Activated gamma-delta T cell treated with Interleukin-2 at 50 U/mL for 16 hours (primary cell): ENCODE results near the gene C12orf56.

Experiments used
- DNase-seq: peaks from one replicate; pipeline ENCODE4 v3.0.0-alpha.2; 2020

Gene C12orf56

GRCh38 chr12:64390275-64390851 lies at the start of gene C12orf56:
Gene C12orf56 (minus strand): TSS chr12:64390758. CDS start chr12:64390565, 193 bp downstream.
- DNase-seq: no peak

GRCh38 chr12:64440100-64440499 lies 49.5 kb upstream of the C12orf56 start:
- DNase-seq: no peak

- no peak for DNase-seq
These were observed 43.4 kb upstream of the C12orf56 start for GRCh38 chr12:64433915-64434314.

- no peak for DNase-seq
These were observed 41.2 kb upstream of the C12orf56 start for GRCh38 chr12:64431791-64432190.

- no peak for DNase-seq
These were observed 40.3 kb upstream of the C12orf56 start for GRCh38 chr12:64430886-64431285.

- no peak for DNase-seq
These were observed 38.4 kb upstream of the C12orf56 start for GRCh38 chr12:64428956-64429355.

GRCh38 chr12:64427988-64428387 lies 37.4 kb upstream of the C12orf56 start:
- DNase-seq: no peak

GRCh38 chr12:64419696-64420095 lies 29.1 kb upstream of the C12orf56 start:
- no peak for DNase-seq

- DNase-seq: no peak
These were observed 27.7 kb upstream of the C12orf56 start for GRCh38 chr12:64418209-64418608.

- DNase-seq: no peak
These were observed 23.3 kb upstream of the C12orf56 start for GRCh38 chr12:64413884-64414283.

GRCh38 chr12:64412459-64412858 lies 21.9 kb upstream of the C12orf56 start:
- DNase-seq: no peak

- no peak for DNase-seq
These were observed 20.9 kb upstream of the C12orf56 start for GRCh38 chr12:64411427-64411826.

- no peak for DNase-seq
These were observed 17.0 kb upstream of the C12orf56 start for GRCh38 chr12:64407342-64408223.

- peak; percentile 45 for DNase-seq
These were observed 14.1 kb upstream of the C12orf56 start for GRCh38 chr12:64404470-64405256.

GRCh38 chr12:64403707-64404469 lies 13.3 kb upstream of the C12orf56 start, which contains the start of gene XPOT:
Gene XPOT (plus strand): TSS chr12:64404392. CDS start chr12:64410036, 5,644 bp downstream.
- peak; percentile 89 for DNase-seq

- no peak for DNase-seq
These were observed 11.6 kb upstream of the C12orf56 start for GRCh38 chr12:64402181-64402580.

- no peak for DNase-seq
These were observed 9.5 kb upstream of the C12orf56 start for GRCh38 chr12:64400041-64400440.

- DNase-seq: no peak
These were observed 5.2 kb upstream of the C12orf56 start for GRCh38 chr12:64395739-64396138.

GRCh38 chr12:64392221-64392620 lies 1.7 kb upstream of the C12orf56 start:
- no peak for DNase-seq

- no peak for DNase-seq
These were observed 1.4 kb downstream of the C12orf56 start for GRCh38 chr12:64389154-64389553.

GRCh38 chr12:64387197-64387816 lies 3.3 kb downstream of the C12orf56 start:
- DNase-seq: no peak

- no peak for DNase-seq
These were observed 5.1 kb downstream of the C12orf56 start for GRCh38 chr12:64385468-64385867.
